ENCODE measurements around the gene ARHGAP40.

Gene ARHGAP40

GRCh38 chr20:38658879-38659596 lies 57.4 kb downstream of the ARHGAP40 start:
- DNase-seq, result peak; percentile 31

GRCh38 chr20:38659597-38659880 lies 57.9 kb downstream of the ARHGAP40 start:
- DNase-seq, result no peak

DNA sequence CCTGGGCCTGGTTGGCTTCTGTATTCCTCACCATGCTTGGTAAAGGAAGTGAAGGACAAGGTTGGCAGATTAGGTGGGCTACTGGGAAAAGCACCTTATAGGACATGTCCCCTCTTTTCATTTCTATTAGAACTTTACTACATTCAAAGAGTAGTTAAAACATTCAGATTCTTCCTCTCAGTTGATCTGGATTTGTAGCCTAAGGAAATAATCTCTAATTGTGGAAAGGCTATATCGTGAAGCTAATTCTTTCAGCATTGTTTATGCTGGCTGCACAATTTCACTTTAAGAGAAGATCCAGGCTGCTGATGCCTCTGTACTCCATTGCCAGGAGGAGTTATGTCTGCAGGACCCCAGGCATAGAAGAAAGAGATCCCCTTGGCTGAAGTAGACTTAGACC lies 58.8 kb downstream of the ARHGAP40 start:
- DNase-seq, result no peak

DNA sequence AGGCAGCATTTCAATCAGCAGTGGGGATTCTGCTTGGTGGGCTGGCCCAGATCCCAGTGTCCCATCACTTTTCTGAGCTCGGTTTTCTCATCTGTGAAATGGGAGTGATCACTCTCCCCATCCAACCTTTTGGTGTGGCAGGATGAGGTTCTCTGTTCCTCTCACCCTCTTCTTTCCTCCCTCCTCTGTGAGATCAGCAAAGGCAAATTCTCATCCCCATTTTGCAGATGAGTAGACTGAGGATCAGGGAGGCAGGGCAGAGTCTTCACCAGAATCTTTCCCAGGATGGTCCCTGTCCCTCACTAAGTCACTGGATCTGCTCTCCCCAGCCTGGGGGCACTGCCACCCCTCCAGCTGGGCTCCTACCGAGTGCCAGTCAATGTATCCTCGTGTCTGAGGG lies 62.1 kb downstream of the ARHGAP40 start:
- no peak for DNase-seq

- DNase-seq, result no peak
Observed at GRCh38 chr20:38664284-38664683, 62.7 kb downstream of the ARHGAP40 start.

DNA sequence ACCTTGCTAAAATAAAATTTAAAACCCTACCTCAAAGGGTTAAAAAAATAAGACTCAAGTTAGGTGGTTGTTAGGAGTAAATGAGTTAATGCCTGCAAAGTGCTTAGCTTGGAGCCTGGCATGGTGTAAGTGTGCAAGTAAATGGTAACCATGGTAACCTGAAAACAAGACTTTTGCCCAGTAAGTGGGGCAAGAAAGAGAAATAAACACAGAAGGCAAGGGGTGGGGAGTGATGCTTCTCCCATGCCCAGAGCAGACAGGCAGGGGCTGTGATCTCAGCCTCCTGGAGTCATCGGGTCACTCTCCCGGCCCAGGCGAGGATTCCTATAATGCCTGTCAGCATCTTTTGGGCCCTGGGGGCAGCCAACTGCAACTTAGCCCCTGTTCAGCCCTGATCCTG lies 63.5 kb downstream of the ARHGAP40 start:
- no peak for DNase-seq

DNA sequence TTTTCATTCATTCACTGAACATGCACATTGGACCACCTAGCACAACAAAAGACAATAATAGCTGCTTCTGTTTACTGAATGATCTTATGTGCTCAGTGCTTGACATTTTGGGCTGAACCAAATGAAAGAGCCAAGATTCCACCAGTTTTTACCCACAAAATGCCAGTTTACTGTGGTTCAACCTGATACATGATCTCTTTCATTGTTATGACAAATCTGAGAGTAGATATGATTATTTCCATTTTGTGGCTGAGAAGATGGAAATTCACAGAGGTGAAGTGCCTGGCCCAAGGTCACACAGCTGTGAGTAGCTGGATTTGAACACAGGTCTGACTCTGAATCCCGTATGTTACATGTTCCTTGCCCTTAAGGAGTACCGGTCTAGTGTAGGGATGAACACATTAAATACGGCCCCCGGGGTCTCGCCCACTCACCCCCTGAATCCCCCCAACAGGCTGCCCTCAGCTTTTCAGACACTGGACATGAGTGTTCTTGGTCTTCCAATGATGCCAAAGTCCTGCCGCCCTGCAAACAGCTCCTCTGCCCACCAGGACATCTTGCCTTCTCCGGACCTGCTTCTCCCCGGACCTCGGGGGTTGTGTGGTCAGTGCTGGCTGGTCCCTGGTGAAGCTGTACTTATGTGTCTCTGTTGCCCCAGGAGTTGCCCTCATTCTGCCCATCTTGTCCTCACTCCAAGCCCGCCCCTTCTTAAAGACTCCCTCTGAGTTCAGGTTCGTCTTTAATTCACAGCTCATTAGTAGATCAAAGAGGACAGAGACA lies 64.1 kb downstream of the ARHGAP40 start:
- DNase-seq, result no peak

DNA sequence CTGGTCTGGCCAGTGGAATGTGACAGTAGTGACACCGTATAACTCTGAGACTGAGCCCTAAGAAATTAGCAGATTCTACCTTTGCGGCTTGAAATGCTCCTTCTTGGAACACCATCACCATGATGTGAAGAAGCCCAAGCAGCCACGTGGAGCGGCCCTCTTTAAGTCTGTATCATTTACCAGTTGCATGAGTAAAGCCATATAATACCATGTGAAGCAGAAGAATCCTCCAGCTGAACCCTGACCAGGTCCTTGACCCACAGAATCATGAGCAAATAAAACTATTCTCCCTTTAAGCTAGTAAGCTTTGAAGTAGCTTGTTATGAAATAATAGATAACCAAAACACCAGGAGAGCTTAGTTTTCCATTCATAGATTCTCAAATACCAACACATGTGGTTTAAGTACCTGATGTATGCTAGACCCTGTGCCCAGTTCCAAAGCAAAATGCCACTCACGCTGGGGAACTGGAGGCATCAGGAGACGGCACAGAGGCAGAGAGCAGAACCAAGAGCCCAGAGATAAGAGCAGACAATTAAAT lies 65.9 kb downstream of the ARHGAP40 start:
- DNase-seq, result no peak

- no peak for DNase-seq
Observed at GRCh38 chr20:38669688-38670087, 68.1 kb downstream of the ARHGAP40 start.

DNA sequence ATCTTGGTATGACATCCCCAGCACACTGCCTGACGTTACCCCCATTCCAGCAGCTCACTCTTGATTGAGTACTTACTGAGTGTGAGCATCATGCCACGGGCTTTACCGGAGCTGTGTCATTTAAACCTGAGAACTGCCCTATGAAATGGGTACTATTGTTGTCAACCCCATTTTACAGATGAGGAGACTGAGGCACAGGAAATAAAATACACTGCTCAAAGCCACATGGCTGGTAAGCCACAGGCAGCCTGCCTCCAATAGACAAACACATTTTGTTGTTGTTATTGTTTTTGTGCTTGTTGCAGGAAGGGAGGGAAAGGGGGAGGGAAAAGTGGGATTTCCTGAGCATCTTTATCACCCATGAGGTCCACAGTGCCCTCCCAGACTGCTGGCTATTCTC lies 69.2 kb downstream of the ARHGAP40 start:
- no peak for DNase-seq

DNA sequence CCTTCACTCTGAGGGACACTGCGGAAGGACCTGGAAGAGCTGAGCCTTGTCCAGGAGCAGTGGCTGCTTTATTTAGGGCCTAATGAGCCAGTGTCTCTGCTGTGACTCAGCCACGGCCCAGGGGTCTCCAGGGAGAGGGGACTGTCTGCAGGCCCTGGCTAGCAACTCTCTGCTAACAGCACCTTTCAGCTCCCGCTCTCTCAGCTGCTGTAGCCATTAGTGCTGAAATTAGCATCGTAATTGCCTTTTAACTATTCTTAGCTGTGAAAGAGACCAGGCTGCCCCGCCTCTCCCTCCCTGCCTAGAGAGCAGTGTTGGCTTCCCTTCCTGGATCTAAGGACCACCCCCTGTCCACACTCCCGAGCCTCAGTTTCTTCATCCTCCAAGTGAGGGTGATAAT lies 69.6 kb downstream of the ARHGAP40 start:
- DNase-seq, result no peak

- DNase-seq, result no peak
Observed at GRCh38 chr20:38671701-38672292, 70.2 kb downstream of the ARHGAP40 start.

DNA sequence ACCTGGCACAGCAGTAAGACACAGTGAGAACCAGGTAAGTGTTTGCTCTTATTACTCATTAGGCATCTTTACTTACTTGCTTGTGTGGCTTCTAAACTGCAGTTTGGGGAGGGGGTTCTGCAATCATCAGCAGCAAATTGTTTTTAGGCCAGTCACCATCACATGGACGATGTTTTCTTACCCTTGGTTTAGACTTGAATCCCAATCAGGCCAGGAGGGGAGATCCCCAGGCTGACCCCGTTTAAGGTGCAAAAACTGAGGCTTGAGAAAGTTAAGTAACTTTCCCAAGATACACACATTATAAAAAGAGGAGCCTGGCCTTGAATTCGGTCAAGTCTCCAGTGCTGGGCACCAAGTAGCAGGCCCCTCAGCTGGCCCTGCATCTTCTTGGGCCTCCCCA lies 70.9 kb downstream of the ARHGAP40 start:
- DNase-seq, result no peak

DNA sequence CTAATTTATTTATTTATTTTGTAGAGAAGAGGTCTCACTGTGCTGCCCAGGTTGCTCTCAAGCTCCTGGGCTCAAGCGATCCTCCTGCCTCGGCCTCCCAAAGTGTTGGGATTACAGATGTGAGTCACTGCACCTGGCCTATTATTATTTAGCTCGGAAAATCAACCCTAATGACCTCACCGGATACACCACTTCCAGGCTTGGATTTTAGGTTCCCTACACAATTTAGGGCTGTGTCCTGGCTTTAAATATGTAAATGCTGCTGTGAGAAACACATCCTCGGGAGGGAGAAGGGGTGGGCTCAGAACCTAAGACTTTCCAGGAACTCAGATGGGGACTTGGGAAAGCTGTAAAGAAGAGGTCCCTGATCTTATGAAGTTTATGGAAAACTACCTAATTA lies 71.7 kb downstream of the ARHGAP40 start:
- no peak for DNase-seq

DNA sequence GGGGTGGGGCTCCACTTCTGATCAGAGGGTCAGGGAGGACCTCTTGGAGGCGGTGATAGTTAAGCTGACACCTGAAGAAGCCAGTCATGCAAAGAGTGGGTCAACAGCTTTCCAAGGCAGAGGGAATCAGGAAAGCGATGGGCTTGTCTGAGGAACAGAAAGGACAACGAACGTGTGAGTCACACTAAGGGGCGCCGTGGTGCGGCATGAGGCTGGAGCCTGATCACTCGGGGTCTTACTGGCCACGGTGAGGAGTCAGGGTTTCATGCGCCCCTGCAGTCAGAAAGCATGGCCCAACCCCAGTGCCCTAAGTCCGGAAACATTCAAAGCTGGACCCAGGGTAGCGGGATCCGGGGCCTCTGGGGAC lies 72.1 kb downstream of the ARHGAP40 start:
- no peak for DNase-seq

DNA sequence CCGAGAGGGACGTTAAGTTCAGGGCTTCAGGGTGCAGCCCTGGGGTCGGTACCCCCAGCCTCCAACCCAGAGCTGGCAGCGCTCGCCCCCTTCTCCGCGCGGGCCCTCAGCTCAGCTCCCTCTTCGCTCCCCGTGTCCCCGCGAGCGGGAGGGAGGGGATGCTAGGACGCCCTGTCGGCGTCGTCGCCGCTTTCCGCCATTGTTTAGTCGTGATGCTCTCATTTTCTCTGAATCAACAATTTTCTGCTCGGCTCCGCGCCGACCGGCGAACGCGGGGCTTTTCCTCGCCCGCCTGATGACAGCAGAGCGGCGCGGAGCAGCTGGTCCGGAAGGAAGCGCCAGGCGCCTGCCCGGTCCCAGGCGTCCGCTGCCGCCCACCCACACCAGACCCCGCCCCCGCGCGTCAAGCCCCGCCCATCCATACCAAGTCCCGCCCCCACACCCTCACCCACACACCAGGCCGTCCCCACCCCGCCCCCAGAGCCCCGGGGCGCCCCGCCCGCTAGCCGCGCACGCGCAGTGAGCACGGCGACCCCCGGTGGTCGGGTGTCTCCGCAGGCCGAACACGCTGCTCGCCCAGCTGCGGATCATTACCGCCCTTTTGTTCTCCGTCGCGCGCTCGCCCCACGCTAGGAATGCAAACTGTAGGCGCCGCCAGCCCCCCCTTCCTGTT lies 72.6 kb downstream of the ARHGAP40 start:
- peak; percentile 68 for DNase-seq

- no peak for DNase-seq
Observed at GRCh38 chr20:38674765-38675133, 73.1 kb downstream of the ARHGAP40 start.

DNA sequence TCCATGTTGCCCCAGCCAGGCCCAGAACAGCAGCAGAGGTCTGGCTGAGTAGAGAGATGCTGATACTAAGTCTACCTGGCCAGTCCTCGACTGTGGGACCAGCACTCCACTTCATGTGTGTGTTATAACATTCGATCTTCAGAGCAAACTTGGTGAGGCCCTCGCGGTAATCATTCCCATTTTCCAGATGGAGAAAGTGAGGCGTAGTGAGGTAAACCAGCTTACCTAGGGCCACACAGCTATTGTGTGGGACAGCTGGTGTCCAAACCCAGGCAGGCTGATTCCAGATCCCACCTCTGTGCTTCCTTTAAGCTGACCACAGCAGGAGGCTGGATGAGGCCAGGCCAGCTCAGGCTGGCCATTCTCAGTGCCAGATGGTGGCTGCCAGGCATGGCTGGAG lies 75.0 kb downstream of the ARHGAP40 start:
- no peak for DNase-seq

DNA sequence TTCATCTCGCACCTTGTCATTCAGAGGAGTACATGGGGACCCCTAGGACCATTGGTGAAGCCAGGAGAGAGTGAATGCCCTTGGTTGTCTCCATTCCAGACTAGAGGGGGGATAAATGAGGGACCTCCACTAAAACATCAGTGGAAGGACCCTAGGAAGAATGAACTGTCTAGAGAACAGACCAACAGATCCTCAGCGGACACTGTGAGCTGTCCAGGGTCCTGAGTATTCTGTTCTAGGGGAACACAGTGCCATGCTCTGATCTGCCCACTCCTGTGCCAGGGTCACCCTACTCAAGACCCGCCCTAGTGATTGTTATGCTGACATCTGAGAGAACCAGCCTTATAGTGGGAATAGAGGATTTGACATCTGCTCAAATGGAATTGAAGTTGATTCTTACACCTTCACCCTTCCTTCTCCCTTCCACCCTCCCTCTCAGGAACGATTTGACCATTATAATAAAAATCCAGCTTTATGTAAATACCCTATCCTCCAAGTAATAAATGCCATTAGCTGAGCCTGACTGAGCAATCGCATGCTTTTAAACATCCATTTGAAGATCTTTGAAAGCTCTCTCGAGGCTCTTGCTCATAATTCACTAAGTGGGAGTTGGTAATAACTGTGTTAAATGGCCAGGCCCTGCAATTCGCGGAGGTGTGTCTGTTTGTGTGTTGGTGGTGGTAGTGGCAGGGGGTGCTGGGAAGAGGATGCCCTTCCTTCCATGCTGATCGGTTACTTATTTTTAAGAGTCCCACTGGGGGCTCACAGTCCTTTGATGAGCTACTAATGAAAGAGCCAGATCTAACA lies 79.1 kb downstream of the ARHGAP40 start:
- DNase-seq, result peak; percentile 12

DNA sequence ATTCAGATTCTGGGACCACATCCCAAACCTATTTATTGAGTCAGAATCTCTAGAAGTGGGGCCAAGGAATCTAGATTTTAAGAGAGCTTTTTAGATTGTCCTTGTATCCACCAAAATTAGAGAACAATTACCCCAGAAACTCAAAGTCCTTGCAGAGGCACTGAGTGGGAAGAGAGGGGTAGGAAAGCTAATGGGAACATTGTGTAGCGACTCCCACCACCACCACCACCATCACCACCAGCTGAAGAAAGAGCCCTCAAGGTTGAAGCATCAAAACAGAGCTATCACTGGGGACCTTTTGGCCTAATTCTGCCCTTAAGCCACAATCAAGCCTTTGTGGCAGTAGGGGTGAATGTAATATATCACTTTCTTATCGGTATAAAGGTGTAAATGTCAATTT lies 83.7 kb downstream of the ARHGAP40 start:
- no peak for DNase-seq

DNA sequence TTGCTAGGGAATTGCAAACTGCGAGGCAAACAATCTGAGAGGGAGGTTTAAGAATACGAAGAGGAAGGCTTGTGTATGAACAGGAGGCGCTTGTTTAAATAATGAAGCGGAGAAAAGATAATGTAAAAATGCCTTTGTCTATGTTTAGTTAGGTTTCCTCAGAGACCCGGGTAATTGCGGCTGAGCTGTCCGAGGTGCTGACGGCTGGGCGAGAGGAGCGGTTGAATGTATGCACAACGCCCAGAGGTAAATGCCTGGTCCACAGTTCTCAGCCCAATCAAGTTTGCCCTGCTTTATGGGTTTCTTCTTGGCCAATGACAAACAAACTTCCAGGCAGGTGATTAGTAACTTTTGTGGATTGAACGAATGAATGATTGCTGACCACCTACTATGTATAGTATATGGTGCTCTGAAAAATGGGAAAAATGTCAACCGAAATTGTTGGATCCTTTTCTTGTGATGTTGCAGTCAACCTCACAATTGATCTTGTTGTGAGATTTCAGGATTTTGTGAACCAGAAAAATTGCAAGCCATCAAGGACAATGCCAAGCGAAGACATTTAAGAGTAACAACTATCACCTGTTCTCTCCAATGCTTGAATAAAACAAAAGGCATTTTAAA lies 84.4 kb downstream of the ARHGAP40 start:
- peak; percentile 17 for DNase-seq
